NCI-H69 (cell line): ENCODE results near the gene PIEZO2.

ENCODE experiments used
- DNase-seq: peaks from one replicate; lab custom pipeline; 2025; lab: John Stamatoyannopoulos, UW

The PIEZO2 gene

GRCh38 chr18:11025671-11026070, 123.7 kb downstream of the PIEZO2 start:
- no peak for DNase-seq

- no peak for DNase-seq
Measured at GRCh38 chr18:11024928-11025669, 124.3 kb downstream of the PIEZO2 start.

- no peak for DNase-seq
Measured at GRCh38 chr18:11021477-11021876, 127.9 kb downstream of the PIEZO2 start.

GRCh38 chr18:11020877-11021414, 128.4 kb downstream of the PIEZO2 start:
- DNase-seq = no peak

GRCh38 chr18:11020161-11020853, 129.1 kb downstream of the PIEZO2 start:
- no peak for DNase-seq

- no peak for DNase-seq
Measured at GRCh38 chr18:11019295-11020105, 129.9 kb downstream of the PIEZO2 start.

GRCh38 chr18:11009869-11010268, 139.5 kb downstream of the PIEZO2 start:
- DNase-seq = no peak

GRCh38 chr18:11009147-11009546, 140.2 kb downstream of the PIEZO2 start:
- no peak for DNase-seq

GRCh38 chr18:11008505-11008904, 140.9 kb downstream of the PIEZO2 start:
- no peak for DNase-seq

- DNase-seq = no peak
Measured at GRCh38 chr18:11005528-11005927, 143.8 kb downstream of the PIEZO2 start.

GRCh38 chr18:11004951-11005350, 144.4 kb downstream of the PIEZO2 start:
- DNase-seq = peak; percentile 10

- no peak for DNase-seq
Measured at GRCh38 chr18:11004294-11004693, 145.1 kb downstream of the PIEZO2 start.

- DNase-seq = no peak
Measured at GRCh38 chr18:11002796-11003195, 146.6 kb downstream of the PIEZO2 start.

- no peak for DNase-seq
Measured at GRCh38 chr18:11002277-11002676, 147.1 kb downstream of the PIEZO2 start.

- DNase-seq = no peak
Measured at GRCh38 chr18:11000071-11000470, 149.3 kb downstream of the PIEZO2 start.

- DNase-seq = no peak
Measured at GRCh38 chr18:10997885-10998284, 151.5 kb downstream of the PIEZO2 start.

- no peak for DNase-seq
Measured at GRCh38 chr18:10995550-10995949, 153.8 kb downstream of the PIEZO2 start.

- DNase-seq = no peak
Measured at GRCh38 chr18:10989486-10989885, 159.9 kb downstream of the PIEZO2 start.

GRCh38 chr18:10985689-10986088, 163.7 kb downstream of the PIEZO2 start:
- DNase-seq = no peak

GRCh38 chr18:10979411-10979810, 170.0 kb downstream of the PIEZO2 start:
- DNase-seq = no peak

GRCh38 chr18:10977042-10977441, 172.3 kb downstream of the PIEZO2 start:
- DNase-seq = no peak

GRCh38 chr18:10973567-10974203, 175.7 kb downstream of the PIEZO2 start:
- DNase-seq = no peak
